Right ventricle myocardium superior (tissue), 1 donor: Measurements from ENCODE around the gene GDPD3. TPM values are rescaled to one million over a fixed set of nuclear protein-coding genes. Genes with fewer than 3 reads are reported as not detected.

Source experiments
- ATAC-seq: fragments of 200-7000 bp; cut with Tn5 transposase; one replicate; pipeline ENCODE4 v1.9.1; 2020; ENCODE audit warnings: mild to moderate bottlenecking; ENCODE audit not compliant: poor library complexity
- DNase-seq: peaks from one replicate; pipeline ENCODE4 v3.0.0-alpha.2; 2020
- intact Hi-C: fragments of 100-400 bp; cut with DNase I; formaldehyde crosslinking; loops from one replicate; pipeline ENCODE4 v1.11.2; 2022
- total RNA-seq: library from RNA; stranded (reverse); fragmentation: NEBNext Ultra II Directional; extraction: Animal tissue kit (Norgen Biotek cat#: 25700); gene quantifications from one replicate; pipeline ENCODE4 v1.2.1, GENCODE V29; 2021
- donor health status: DM: no; HTN: yes; CAD: no; lungs with severe emphysema.

Gene GDPD3
- total RNA-seq, 1 donor from 2014 or later: 2.6 TPM

- intact Hi-C loops: no loop called here
- no peak for DNase-seq
- ATAC-seq: no peak
Observed at GRCh38 chr16:30086291-30087140, 26.8 kb downstream of the GDPD3 start.

GRCh38 chr16:30085820-30086219, 27.5 kb downstream of the GDPD3 start:
- intact Hi-C loops: no loop called here
- DNase-seq: no peak

DNA sequence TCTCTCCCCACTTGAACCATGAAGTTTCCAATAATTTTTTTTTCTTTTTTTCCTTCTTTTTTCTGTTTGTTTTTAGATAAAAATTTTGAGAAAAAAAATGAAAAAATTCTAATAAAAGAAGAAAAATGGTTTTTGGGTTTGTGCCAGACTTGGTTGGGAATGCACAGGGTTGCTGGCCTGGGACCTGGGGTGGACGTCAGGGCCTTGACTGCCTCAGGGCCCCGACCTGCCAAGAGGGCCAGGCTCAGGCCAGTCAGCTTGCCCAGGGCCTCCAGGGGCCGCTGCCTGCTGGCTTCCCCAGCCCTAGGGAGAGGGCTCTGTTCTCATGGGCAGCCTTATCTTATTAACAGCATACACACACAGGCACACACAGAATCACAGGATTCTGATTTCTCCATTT, 28.1 kb downstream of the GDPD3 start:
- intact Hi-C loops: no loop called here
- ATAC-seq (peak; percentile 30), DNase-seq (no peak)

More at GRCh38 chr16:30085820-30086219, 27.5 kb downstream of the GDPD3 start:
- ATAC-seq: no peak

GRCh38 chr16:30084816-30085159, 28.5 kb downstream of the GDPD3 start:
- DNase-seq: peak; percentile 78
- peak; percentile 62 for ATAC-seq
- intact Hi-C loops: no loop called here

GRCh38 chr16:30084096-30084815, 29.1 kb downstream of the GDPD3 start:
- no peak for DNase-seq
- intact Hi-C loops: no loop called here
- ATAC-seq: no peak

- DNase-seq: no peak
- intact Hi-C loops: no loop called here
- no peak for ATAC-seq
Observed at GRCh38 chr16:30083216-30084055, 29.9 kb downstream of the GDPD3 start.

- intact Hi-C loops: no loop called here
- DNase-seq (no peak), ATAC-seq (no peak)
Observed at GRCh38 chr16:30082545-30083090, 30.7 kb downstream of the GDPD3 start.

GRCh38 chr16:30079480-30079879, 33.9 kb downstream of the GDPD3 start:
- DNase-seq: no peak
- intact Hi-C loops: no loop called here
- ATAC-seq: no peak

GRCh38 chr16:30078744-30079143, 34.6 kb downstream of the GDPD3 start:
- intact Hi-C loops: no loop called here
- DNase-seq: no peak
- no peak for ATAC-seq

DNA sequence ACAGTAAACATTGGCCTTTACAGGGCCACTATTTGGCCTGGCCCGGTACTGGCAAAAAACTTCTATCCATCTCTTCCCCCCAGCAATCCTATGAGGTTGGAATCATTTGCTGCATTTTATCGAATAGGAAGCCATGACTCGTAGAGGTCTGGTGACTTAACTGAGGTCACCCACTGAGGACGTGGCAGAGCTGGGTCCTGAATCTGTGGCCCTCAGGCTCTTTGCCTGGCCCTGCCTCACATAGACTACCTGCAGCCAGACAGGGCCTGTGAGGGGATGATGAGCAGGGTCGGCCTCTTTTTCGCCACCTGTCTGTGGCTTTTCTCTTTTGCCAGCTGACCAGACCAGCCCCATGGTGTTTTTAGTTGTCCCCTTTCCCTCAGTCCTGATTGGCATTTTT, 35.7 kb downstream of the GDPD3 start:
- DNase-seq (no peak), ATAC-seq (no peak)
- intact Hi-C loops: no loop called here

- DNase-seq (peak; percentile 43), ATAC-seq (peak; percentile 18)
- intact Hi-C loops: no loop called here
Observed at GRCh38 chr16:30076276-30076791, 37.0 kb downstream of the GDPD3 start.

GRCh38 chr16:30075503-30076275, 37.6 kb downstream of the GDPD3 start, which contains the start of gene PPP4C:
TSS of gene PPP4C (plus strand) at chr16:30075994. CDS start at chr16:30076378, 384 bp downstream.
- intact Hi-C loops: no loop called here
- DNase-seq (peak; percentile 96), ATAC-seq (peak; percentile 93)

GRCh38 chr16:30070490-30070889, 42.8 kb downstream of the GDPD3 start:
- ATAC-seq: no peak
- intact Hi-C loops: no loop called here
- no peak for DNase-seq

DNA sequence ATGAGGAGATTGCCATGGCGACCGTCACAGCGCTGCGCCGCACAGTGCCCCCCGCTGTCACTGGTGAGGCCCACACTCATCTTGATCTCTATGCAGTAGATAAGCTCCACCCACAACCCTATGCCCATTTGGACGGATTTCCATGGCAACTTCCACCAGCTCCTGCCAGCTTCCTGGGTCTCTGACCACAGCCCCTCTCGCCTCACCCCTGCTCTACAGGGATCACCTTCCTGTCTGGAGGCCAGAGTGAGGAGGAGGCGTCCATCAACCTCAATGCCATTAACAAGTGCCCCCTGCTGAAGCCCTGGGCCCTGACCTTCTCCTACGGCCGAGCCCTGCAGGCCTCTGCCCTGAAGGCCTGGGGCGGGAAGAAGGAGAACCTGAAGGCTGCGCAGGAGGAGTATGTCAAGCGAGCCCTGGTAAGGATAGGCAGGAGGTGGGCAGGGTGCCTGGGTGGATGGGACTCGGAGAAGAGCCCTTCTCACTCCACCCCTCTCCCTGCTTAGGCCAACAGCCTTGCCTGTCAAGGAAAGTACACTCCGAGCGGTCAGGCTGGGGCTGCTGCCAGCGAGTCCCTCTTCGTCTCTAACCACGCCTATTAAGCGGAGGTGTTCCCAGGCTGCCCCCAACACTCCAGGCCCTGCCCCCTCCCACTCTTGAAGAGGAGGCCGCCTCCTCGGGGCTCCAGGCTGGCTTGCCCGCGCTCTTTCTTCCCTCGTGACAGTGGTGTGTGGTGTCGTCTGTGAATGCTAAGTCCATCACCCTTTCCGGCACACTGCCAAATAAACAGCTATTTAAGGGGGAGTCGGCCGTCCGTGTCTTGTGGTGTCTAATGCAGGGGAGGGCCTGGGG, 43.5 kb downstream of the GDPD3 start:
- no peak for ATAC-seq
- intact Hi-C loops: no loop called here
- DNase-seq: no peak

GRCh38 chr16:30068750-30069610, 44.4 kb downstream of the GDPD3 start:
- intact Hi-C loops: no loop called here
- no peak for ATAC-seq
- no peak for DNase-seq

- ATAC-seq: no peak
- intact Hi-C loops: no loop called here
- no peak for DNase-seq
Observed at GRCh38 chr16:30068333-30068732, 45.0 kb downstream of the GDPD3 start.
